AG09319 (cell line): ENCODE measurements around the gene KCNK2.

Experiments used
- DNase-seq: peaks from one replicate; pipeline ENCODE4 v3.0.0-alpha.2; 2010; ENCODE audit warnings: low read depth; ENCODE audit errors: extremely low read depth
- TF ChIP-seq, protein P1 (sequence below): IDR thresholded peaks from 2 replicates; pipeline ENCODE4 v1.5.1; 2011; ENCODE audit warnings: low read depth, mild to moderate bottlenecking, inconsistent platforms, low read length, moderate library complexity

The KCNK2 gene

DNA sequence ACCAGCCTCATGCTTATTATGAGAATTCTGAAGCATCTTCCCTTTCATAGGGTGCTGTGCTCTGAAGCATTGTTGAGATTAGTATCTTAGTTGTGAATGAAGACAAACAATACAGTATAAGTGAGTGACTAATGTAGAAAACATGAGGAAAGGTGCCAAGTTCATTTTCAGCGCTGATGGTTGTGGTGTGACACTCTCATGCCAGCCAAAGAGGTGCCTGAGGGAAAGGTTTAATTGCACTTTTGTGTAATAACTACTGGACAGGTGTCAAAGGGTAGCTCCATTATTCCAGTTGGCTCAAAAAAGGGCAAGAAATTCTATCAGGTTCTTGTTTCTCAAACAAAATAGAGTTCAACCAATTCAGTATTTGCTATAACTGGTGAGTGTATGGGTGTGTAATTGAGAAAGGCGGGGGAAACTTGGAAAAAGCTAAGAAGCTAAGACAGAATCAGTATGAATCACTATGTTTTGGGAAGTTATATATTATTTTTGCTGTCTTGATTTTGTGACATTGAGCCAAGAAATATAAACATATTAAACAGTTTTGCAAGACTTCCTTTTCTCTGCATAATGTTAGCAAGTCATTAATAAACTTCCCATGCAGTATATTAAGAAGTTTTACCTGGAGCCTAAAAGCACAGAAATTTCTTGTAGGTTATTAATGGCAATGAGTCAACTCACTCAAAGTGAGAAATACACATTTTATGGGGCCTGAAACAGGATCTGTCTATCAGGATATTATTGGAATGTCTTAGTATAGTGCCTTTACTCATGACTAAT lies 31.8 kb downstream of the KCNK2 start:
- peak; percentile 42 for DNase-seq
- TF ChIP-seq, protein P1, sequence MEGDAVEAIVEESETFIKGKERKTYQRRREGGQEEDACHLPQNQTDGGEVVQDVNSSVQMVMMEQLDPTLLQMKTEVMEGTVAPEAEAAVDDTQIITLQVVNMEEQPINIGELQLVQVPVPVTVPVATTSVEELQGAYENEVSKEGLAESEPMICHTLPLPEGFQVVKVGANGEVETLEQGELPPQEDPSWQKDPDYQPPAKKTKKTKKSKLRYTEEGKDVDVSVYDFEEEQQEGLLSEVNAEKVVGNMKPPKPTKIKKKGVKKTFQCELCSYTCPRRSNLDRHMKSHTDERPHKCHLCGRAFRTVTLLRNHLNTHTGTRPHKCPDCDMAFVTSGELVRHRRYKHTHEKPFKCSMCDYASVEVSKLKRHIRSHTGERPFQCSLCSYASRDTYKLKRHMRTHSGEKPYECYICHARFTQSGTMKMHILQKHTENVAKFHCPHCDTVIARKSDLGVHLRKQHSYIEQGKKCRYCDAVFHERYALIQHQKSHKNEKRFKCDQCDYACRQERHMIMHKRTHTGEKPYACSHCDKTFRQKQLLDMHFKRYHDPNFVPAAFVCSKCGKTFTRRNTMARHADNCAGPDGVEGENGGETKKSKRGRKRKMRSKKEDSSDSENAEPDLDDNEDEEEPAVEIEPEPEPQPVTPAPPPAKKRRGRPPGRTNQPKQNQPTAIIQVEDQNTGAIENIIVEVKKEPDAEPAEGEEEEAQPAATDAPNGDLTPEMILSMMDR: no peak

DNA sequence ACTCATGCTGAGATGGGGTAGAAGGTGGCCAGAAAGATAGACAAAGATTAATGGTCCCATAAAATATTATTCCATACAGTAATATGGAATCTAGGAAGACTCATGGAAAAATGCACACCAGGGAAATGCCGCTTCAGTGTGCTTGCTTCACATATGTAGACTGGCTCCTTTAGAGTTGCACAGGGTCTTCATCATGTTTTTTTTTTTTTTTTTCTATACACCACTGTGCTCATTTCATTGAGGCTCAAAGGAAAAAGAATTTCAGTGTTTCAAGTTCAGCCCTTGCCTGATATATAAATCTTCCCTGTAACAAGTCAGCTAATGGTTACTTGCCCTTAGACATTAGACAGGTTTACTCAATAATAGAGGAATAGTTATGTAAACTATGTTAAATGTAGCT lies 33.2 kb downstream of the KCNK2 start:
- TF ChIP-seq, protein P1: no peak
- no peak for DNase-seq

DNA sequence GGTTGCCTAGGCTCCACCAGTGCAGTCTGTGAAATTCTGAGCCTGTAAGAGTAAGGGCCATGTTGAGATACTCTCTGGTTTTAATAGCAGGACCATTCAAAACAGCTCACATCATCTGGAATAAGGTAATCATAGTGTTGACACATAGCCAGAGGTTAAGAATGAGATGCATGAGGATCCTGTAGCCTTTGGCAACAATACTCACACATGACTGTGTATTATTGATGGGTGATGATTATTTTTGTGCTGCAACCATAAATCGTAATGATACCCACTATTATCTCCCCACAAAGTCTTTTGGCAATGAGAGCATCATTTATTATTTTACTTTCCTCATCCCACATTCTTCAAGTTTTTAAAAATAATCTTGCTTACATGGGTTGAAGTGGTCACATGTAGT lies 35.5 kb downstream of the KCNK2 start:
- no peak for DNase-seq
- TF ChIP-seq, protein P1: no peak

DNA sequence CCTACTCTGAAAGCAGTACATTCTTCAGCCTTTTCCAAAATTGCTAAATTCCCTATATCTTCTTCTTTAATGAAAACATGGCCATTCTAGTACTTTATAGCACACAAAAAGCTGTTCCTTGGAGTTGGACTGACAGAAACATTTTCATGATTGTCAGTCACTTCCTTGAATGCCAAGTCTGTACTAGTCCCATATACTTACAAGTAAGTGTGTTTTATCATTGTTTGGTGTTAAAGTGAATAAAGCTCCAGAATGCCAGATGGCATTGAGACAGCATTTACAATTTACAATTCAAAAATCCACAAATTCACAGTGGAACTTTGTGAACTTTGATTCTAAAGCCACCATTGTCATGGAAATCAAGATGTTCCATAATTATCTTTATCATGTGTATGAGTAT lies 36.5 kb downstream of the KCNK2 start:
- TF ChIP-seq, protein P1: no peak
- no peak for DNase-seq

DNA sequence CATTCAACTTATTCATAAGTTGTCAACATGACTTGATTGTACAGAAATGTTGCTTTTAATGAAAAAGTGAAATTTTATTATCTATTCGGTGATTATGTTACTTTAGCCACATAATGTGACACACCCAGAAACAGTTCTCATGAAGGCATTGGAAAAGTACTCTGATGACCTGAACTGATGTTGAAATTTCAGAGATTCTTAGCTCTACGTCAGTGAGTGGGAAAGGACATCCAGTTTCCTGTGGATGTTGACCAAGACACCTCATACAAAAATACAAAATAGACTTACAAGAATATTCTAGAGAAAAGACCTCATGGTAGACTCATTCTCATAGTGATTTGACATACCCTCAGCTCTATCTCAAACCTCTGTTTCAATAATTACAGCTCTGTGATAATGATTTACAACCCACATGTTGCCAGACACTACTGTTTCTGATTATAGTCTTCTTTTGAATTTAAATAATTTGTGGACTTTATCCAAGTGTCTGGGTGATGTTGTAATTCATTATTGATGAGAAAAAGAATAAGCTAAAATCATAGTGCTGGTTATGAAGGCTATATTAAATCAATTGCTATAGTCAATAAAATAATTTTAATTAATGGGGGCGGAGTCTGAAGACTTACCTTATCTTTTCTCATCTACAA lies 37.3 kb downstream of the KCNK2 start:
- TF ChIP-seq, protein P1: no peak

DNA sequence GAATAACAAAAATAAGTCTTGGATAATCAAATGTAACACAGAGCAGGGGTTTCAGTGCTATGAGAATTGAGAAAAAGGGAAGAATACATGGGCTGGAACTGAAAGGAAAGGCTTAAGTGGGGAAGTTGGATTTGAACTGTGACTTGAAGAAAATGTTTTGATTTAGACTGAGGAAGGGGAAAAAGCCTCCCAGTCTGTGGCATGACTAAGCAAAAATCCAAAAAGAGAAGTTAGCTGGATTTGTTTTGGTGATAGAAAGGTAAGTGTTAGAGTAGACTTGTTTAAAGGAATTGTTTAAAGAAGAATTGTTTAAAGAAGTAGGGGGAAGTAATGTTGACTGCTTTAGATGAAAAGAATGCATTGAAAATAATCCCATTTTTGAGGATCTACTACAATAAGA lies 46.0 kb downstream of the KCNK2 start:
- TF ChIP-seq, protein P1: no peak
- DNase-seq: no peak

More for the DNA sequence above, 37.3 kb downstream of the KCNK2 start:
- DNase-seq: peak; percentile 12

DNA sequence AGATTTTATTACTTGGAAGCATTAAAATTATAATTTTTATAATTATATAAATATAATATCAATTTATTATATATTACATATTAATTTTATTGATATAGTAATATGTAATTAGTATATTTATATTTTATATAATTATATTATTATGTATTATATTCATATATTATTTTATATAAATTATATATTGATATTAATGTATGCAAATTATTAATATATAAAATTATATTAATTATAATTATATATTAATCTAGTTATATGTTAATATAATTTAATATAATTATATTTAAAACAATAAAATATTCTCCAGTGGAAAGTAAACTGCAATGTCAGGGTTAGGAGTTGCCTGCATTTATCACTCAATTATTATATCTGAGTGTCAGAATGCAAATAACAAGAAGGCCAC lies 48.8 kb downstream of the KCNK2 start:
- TF ChIP-seq, protein P1: no peak
- DNase-seq: no peak
